ENCODE measurements around the gene HOOK2.

- no peak for TF ChIP-seq POLR2A (IDR thresholded peaks at IDR 0.05; ENCODE audit: low read length)
- TF ChIP-seq GATA1 (IDR thresholded peaks at IDR 0.05; ENCODE audit: low read depth, low read length) = no peak
Observed at GRCh38 chr19:12794196-12794941, 19.0 kb upstream of the HOOK2 start.
